Measurements from ENCODE around the gene PROX1.
A peak's percentile ranks its signal among the peaks of the same experiment; 100 is the strongest.

The PROX1 gene

GRCh38 chr1:213997772-213998107, 10.0 kb downstream of the PROX1 start:
- DNase-seq (ENCODE audit: low spot score): no peak

GRCh38 chr1:213998785-213999184, 11.0 kb downstream of the PROX1 start:
- DNase-seq (ENCODE audit: low spot score): no peak

- DNase-seq (ENCODE audit: low spot score): no peak
These were observed 12.0 kb downstream of the PROX1 start for GRCh38 chr1:213999732-214000131.

- no peak for DNase-seq (ENCODE audit: low spot score)
These were observed 14.3 kb downstream of the PROX1 start for GRCh38 chr1:214002060-214002459.

- DNase-seq (ENCODE audit: low spot score): peak; percentile 66
These were observed 14.7 kb downstream of the PROX1 start for GRCh38 chr1:214002472-214002871.

DNA sequence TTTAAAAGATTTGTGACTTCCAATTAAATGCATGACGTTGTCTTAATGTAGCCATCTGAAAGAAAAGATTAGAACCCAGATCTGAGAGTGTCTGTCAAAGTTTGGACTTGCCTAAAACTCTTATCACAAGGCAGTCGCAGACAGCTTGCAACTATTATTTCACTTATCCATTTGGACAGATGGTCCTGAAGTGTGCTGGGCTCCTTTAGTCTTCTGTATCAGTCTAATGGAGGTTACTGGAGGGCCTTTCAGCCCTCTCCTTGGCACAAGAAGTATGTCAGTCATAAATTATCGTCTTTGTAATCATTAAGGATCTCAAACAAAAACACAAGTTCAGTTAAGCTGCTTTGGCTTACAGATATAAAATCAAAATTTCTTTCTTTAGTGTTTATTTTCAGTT, 15.5 kb downstream of the PROX1 start:
- no peak for DNase-seq (ENCODE audit: low spot score)

GRCh38 chr1:214004014-214004413, 16.2 kb downstream of the PROX1 start:
- no peak for DNase-seq (ENCODE audit: low spot score)

DNA sequence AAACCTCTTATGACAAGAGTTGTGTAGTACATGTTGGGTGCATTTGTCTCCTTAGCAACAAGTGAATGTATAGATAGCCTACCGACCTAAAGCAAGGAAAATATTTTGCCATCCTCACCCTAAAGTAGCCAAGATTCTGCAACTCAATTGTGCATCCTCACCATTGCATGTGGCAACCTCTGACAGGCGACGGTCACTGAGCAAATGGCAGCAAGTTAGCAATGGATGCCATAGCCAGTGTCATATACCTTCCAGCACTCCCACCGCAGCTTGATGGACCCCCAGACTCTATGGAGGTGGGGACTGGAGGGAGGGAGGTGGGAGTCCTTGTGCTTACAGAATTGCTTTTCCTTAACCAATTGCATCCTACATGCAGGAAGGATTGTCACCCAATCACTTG, 17.0 kb downstream of the PROX1 start:
- no peak for DNase-seq (ENCODE audit: low spot score)

GRCh38 chr1:214005708-214006107, 17.9 kb downstream of the PROX1 start:
- DNase-seq (ENCODE audit: low spot score): no peak

- no peak for DNase-seq (ENCODE audit: low spot score)
These were observed 19.1 kb downstream of the PROX1 start for GRCh38 chr1:214006845-214007244.

DNA sequence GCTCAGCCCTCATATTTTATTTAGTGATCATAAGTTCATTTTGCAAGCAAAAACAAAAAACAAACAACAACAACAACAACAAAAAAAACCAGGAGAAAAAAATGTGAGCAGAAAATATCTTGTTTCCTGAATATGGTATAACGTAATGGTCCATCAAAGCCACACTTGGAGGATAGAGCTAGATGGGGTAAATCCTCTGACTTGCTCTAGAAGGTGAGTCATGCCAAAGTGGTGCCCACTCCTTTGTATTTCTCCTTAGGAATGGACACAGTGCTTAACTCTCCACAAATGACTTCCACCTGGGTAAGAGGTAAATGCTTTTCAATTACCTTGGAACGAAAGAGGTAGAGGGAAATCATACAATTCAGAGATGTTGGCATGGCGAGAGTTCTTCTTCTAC, 20.6 kb downstream of the PROX1 start:
- no peak for DNase-seq (ENCODE audit: low spot score)

GRCh38 chr1:214008791-214009422, 21.1 kb downstream of the PROX1 start:
- no peak for DNase-seq (ENCODE audit: low spot score)

- DNase-seq (ENCODE audit: low spot score): no peak
These were observed 21.8 kb downstream of the PROX1 start for GRCh38 chr1:214009423-214010196.

DNA sequence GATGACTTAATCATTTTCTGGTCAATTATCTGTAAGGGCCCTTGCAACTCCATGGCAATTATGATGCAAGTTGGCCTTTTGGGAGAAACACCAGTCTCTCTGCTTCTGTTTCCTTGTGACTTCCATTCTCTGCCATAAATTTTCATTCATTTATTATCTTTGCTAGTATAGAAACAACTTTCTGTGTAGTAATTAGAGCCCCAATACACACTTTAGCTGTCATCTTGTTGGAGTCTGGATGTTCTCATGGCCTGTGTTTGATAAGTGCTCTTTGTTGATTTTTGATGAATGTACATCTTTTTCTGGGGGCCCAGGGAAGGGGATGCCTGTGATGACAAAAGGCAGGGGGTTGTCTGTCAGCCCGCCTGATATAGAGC, 22.4 kb downstream of the PROX1 start:
- DNase-seq (ENCODE audit: low spot score): no peak

- no peak for DNase-seq (ENCODE audit: low spot score)
These were observed 22.9 kb downstream of the PROX1 start for GRCh38 chr1:214010717-214011116.

DNA sequence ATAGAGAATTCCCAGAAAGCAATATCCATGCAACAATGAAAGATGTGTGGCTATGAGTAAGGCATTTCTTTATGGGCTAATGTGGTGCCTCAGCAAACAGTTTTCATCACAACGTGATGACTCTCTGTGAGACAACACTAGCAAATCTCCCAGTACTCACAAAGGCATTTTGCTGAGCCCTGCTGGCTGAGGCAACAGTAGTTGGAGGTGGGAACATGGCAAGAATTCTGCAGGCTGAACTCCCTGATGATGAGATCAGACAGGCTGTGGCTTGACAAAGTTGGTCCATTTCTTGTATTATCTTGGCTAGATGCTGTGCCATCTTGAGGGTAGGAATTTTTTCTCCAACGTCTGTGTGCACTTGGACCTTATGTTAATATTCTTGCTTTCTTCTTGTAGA, 24.6 kb downstream of the PROX1 start:
- DNase-seq (ENCODE audit: low spot score): no peak

- no peak for DNase-seq (ENCODE audit: low spot score)
These were observed 26.0 kb downstream of the PROX1 start for GRCh38 chr1:214013614-214014377.

GRCh38 chr1:214014730-214015129, 27.0 kb downstream of the PROX1 start:
- DNase-seq (ENCODE audit: low spot score): no peak

GRCh38 chr1:214017191-214017982, 29.6 kb downstream of the PROX1 start:
- no peak for DNase-seq (ENCODE audit: low spot score)

DNA sequence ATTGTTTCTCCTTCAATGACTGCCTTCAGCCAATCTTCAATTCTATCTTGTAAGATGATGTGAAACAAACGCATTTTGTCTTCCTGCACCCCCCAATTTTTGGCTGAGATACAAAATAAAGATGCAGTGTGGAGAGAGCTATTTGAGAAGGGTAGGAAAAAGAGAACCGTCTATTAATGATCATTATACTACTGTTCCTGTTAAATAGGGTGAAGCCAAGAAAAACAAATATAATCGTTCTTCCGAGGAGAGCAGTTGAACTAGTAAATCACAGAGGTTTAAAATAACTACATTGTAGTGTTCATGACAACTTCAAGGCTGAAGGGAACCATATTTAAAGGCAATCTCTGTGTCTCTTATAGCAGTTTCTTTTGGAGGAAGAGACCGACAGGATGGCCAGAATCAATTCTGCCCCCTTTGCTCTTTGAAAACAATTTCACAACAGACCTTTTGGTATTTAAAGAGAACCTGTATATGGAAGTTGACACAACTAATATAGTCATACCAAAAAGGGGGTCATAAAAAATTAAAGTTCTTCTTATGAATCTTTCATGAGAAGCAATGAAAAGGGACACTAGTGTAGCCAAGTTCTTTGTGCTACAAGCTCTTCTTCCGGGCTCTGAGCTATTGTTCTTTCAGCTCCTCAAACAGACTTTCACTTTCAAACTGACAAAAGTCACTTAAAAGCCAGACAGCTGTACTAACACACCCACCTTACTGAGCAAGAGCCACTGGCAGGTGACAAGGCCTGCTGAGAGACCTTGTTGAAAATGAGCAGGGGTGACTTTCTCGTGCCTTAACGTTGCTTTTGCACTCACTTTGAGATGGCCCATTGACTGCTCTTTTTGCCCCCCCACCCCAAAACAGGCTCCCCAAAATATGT, 30.9 kb downstream of the PROX1 start:
- no peak for DNase-seq (ENCODE audit: low spot score)

DNA sequence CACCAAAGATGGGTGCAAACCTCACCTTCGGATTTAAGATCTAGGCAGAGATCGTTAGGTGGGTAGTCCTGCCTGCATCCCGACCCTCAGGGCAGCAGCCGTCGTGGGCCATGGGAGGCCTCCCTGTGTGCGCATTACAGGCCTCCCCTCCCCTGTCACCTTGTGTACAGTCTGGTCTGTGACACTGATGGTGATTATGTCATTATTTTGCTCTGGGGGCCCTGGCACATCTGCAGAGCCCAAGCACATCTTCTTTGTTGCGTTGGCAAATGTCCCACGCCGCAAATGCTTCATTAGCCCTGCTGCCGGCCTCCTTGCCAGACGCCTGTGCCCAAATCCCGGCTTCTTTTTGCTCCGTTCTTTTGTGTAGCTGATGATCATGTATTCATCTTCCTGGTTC, 31.7 kb downstream of the PROX1 start:
- DNase-seq (ENCODE audit: low spot score): no peak

Data from putamen (tissue), 1 donor.